ENCODE results near the gene STRIP1.
"Not testable (repeated sequence)": the region's sequence is repeated elsewhere in the genome, so short reads cannot be mapped to it uniquely, and the experiment has no call there.

STRIP1 gene

GRCh38 chr1:110008971-110009565 lies 25.4 kb upstream of the STRIP1 start:
- DNase-seq = no peak

- peak in 2 of 5 experiments; percentile 9 to 81 for DNase-seq
Observed at GRCh38 chr1:110011527-110012041, 22.8 kb upstream of the STRIP1 start.

- no peak for DNase-seq
Observed at GRCh38 chr1:110012100-110012780, 22.2 kb upstream of the STRIP1 start.

GRCh38 chr1:110017792-110018191 lies 16.6 kb upstream of the STRIP1 start:
- DNase-seq = no peak

- no peak for DNase-seq
Observed at GRCh38 chr1:110018396-110018795, 16.0 kb upstream of the STRIP1 start.

GRCh38 chr1:110019770-110020169 lies 14.7 kb upstream of the STRIP1 start:
- DNase-seq = no peak

- no peak for DNase-seq
Observed at GRCh38 chr1:110021285-110021684, 13.1 kb upstream of the STRIP1 start.

- no peak for DNase-seq
Observed at GRCh38 chr1:110024613-110025012, 9.8 kb upstream of the STRIP1 start.

- not testable (repeated sequence) for DNase-seq
Observed at GRCh38 chr1:110030687-110031086, 3.7 kb upstream of the STRIP1 start.

GRCh38 chr1:110032327-110032726 lies 2.1 kb upstream of the STRIP1 start:
- DNase-seq = no peak

GRCh38 chr1:110033421-110033820 lies 1.0 kb upstream of the STRIP1 start:
- DNase-seq = peak in 1 of 5 experiments; percentile 18

GRCh38 chr1:110034040-110034450 lies 379 bp upstream of the STRIP1 start:
- no peak for DNase-seq

- no peak for DNase-seq
Observed at GRCh38 chr1:110035236-110035752, 870 bp downstream of the STRIP1 start.

GRCh38 chr1:110038271-110038670 lies 3.8 kb downstream of the STRIP1 start:
- DNase-seq = no peak

- DNase-seq = no peak
Observed at GRCh38 chr1:110039641-110040040, 5.2 kb downstream of the STRIP1 start.

- no peak for DNase-seq
Observed at GRCh38 chr1:110040548-110040947, 6.1 kb downstream of the STRIP1 start.

- DNase-seq = no peak
Observed at GRCh38 chr1:110043016-110043415, 8.6 kb downstream of the STRIP1 start.

GRCh38 chr1:110047463-110047862 lies 13.0 kb downstream of the STRIP1 start:
- DNase-seq = no peak

- no peak for DNase-seq
Observed at GRCh38 chr1:110048240-110048639, 13.8 kb downstream of the STRIP1 start.

- DNase-seq = no peak
Observed at GRCh38 chr1:110048923-110049601, 14.6 kb downstream of the STRIP1 start.

GRCh38 chr1:110049801-110050601 lies 15.6 kb downstream of the STRIP1 start:
- DNase-seq = no peak

- DNase-seq = no peak
Observed at GRCh38 chr1:110050602-110051261, 16.3 kb downstream of the STRIP1 start.
